Measurements from ENCODE around the gene TBL1Y. TPM values are rescaled to one million over a fixed set of nuclear protein-coding genes. Genes with fewer than 3 reads are reported as not detected.

Gene TBL1Y
- total RNA-seq, 1 donor from 2014 or later: not detected

DNA sequence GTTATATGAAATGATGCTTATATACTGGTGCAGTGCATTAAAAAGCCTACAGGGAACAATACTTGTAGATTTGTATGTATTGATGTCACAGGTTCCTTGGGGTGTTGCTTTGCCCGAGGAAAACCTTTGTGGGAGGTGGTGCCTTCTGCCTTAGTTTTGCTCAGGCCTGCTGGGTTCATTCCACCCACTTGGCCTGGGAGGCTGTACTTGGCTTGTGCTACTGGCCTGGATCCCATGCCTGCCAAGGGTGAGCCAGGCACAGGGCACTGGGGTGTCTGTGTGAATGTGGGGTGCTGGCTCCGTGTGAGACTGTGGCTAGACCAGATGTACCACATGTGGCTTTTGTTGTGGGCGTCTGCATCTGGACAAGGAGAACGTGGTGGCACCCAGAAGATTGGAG lies 17.8 kb downstream of the TBL1Y start:
- Histone ChIP-seq H3K27me3 (ENCODE audit: low read depth) (no peaks in the 10 kb centered on the region), H3K9me3 (replicated peaks) (no peaks in the 10 kb centered on the region), H3K27ac (replicated peaks) (no peak overlapping the region), H3K4me1 (no peaks in the 10 kb centered on the region), H3K4me3 (no peak overlapping the region), H3K36me3 (no peaks in the 10 kb centered on the region)
- TF ChIP-seq, protein P1, sequence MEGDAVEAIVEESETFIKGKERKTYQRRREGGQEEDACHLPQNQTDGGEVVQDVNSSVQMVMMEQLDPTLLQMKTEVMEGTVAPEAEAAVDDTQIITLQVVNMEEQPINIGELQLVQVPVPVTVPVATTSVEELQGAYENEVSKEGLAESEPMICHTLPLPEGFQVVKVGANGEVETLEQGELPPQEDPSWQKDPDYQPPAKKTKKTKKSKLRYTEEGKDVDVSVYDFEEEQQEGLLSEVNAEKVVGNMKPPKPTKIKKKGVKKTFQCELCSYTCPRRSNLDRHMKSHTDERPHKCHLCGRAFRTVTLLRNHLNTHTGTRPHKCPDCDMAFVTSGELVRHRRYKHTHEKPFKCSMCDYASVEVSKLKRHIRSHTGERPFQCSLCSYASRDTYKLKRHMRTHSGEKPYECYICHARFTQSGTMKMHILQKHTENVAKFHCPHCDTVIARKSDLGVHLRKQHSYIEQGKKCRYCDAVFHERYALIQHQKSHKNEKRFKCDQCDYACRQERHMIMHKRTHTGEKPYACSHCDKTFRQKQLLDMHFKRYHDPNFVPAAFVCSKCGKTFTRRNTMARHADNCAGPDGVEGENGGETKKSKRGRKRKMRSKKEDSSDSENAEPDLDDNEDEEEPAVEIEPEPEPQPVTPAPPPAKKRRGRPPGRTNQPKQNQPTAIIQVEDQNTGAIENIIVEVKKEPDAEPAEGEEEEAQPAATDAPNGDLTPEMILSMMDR (IDR thresholded peaks at IDR 0.05; ENCODE audit: borderline replicate concordance): no peak
- DNase-seq: no peak
- intact Hi-C loops (cut with micrococcal nuclease): no loop called here

- Histone ChIP-seq H3K9me3 (replicated peaks) (no peaks in the 10 kb centered on the region), H3K36me3 (no peaks in the 10 kb centered on the region), H3K27ac (replicated peaks) (no peak overlapping the region), H3K4me3 (no peak overlapping the region), H3K27me3 (ENCODE audit: low read depth) (no peaks in the 10 kb centered on the region), H3K4me1 (no peaks in the 10 kb centered on the region)
- TF ChIP-seq, protein P1 (IDR thresholded peaks at IDR 0.05; ENCODE audit: borderline replicate concordance): no peak
- no peak for DNase-seq
- intact Hi-C loops (cut with micrococcal nuclease): no loop called here
Measured at GRCh38 chrY:6929237-6929636, 18.7 kb downstream of the TBL1Y start.

- Histone ChIP-seq H3K36me3 (no peaks in the 10 kb centered on the region), H3K27ac (replicated peaks) (no peak overlapping the region), H3K27me3 (ENCODE audit: low read depth) (no peaks in the 10 kb centered on the region), H3K4me3 (no peak overlapping the region), H3K9me3 (replicated peaks) (no peaks in the 10 kb centered on the region), H3K4me1 (no peaks in the 10 kb centered on the region)
- DNase-seq: no peak
- TF ChIP-seq, protein P1 (IDR thresholded peaks at IDR 0.05; ENCODE audit: borderline replicate concordance): no peak
- intact Hi-C loops (cut with micrococcal nuclease): no loop called here
Measured at GRCh38 chrY:6931779-6932396, 21.4 kb downstream of the TBL1Y start.

- no peaks in the 10 kb centered on the region for H3K27me3 ChIP-seq (ENCODE audit: low read depth)
- no peak overlapping the region for H3K27ac ChIP-seq (replicated peaks)
- no peaks in the 10 kb centered on the region for H3K4me1 ChIP-seq
- H3K9me3 ChIP-seq (replicated peaks): no peaks in the 10 kb centered on the region
- intact Hi-C loops (cut with micrococcal nuclease): no loop called here
- TF ChIP-seq, protein P1 (IDR thresholded peaks at IDR 0.05; ENCODE audit: borderline replicate concordance): no peak
- no peak for DNase-seq
- H3K4me3 ChIP-seq: no peak overlapping the region
- no peaks in the 10 kb centered on the region for H3K36me3 ChIP-seq
Measured at GRCh38 chrY:6935497-6935896, 25.0 kb downstream of the TBL1Y start.

DNA sequence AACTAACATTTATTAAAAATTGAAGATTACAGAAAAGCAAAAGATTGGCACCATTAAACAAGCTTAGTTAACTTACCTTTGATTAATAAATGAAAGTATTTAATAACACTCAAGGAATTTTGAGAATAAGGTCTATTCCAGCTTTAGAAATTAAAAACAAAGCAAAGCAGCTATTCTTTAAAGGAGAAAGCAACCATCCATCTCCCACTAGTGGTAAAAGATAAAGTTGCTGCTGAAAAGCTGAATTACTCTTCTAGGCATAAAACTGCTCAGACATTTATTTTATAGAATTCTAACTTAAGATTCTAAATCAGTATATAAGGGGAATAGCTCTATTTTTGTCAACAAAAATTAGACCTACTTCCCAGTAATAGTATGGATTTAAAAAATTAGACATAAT lies 37.2 kb downstream of the TBL1Y start:
- Histone ChIP-seq H3K9me3 (replicated peaks) (no peaks in the 10 kb centered on the region), H3K4me3 (no peak overlapping the region), H3K27me3 (ENCODE audit: low read depth) (no peaks in the 10 kb centered on the region), H3K27ac (replicated peaks) (no peak overlapping the region), H3K36me3 (no peaks in the 10 kb centered on the region), H3K4me1 (no peaks in the 10 kb centered on the region)
- intact Hi-C loops (cut with micrococcal nuclease): no loop called here
- TF ChIP-seq, protein P1 (IDR thresholded peaks at IDR 0.05; ENCODE audit: borderline replicate concordance): no peak
- no peak for DNase-seq

Data from left ventricle myocardium inferior (tissue), 1 donor.